Esophagus squamous epithelium (tissue), 4 donors: ENCODE measurements around the gene KANSL1L.

ENCODE experiments used
- CTCF ChIP-seq, 6 experiments: fragments of 450-650 bp in 4 of 6; fragments of 200-600 bp in 2 of 6; sonication (generic) in 2 of 6; IDR thresholded peaks; one replicate each; pipeline ENCODE4 v1.5.1; 2016 to 2019; ENCODE audit warnings: antibody characterized with exemption in 6 of 6, mild to moderate bottlenecking in 4 of 6, moderate library complexity in 4 of 6
- POLR2A ChIP-seq, 4 donors: fragments of 450-650 bp; IDR thresholded peaks; one replicate each; pipeline ENCODE4 v1.6.1; 2017; ENCODE audit warnings: antibody characterized with exemption in 4 of 4, mild to moderate bottlenecking in 4 of 4, moderate library complexity in 3 of 4

GRCh38 chr2:210028178-210028577 lies 143.0 kb downstream of the KANSL1L start:
- no peak for TF ChIP-seq CTCF (IDR thresholded peaks at IDR 0.05)
- no peak for TF ChIP-seq POLR2A (IDR thresholded peaks at IDR 0.05)
